Midbrain (tissue), 1 donor: ENCODE results near the gene LYPD3.
"Not testable (repeated sequence)": the region's sequence is repeated elsewhere in the genome, so short reads cannot be mapped to it uniquely, and the experiment has no call there.

Experiments used
- DNase-seq: peaks from one replicate; lab custom pipeline; 2025; lab: John Stamatoyannopoulos, UW

Gene LYPD3

DNA sequence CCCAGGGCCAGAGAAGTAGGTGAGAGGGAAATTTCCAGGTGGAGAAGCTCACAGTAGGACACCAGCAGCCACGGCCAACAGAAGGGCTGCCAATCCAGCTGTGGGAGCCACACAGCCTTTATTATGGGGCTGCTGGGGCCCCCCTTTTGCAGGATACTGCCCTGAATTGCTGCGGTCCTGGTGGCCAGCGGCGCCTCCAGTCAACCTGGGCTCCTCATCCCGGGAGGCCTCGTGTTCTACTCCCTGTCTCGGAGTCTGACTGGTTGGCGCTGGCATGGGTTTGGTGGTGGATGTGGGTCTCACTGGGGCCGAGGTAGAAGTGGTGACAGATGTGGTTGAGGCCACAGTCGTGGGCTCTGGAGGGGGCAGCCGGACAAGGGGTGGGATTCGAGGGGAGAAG is 4.1 kb downstream of the LYPD3 start:
- no peak for DNase-seq

DNA sequence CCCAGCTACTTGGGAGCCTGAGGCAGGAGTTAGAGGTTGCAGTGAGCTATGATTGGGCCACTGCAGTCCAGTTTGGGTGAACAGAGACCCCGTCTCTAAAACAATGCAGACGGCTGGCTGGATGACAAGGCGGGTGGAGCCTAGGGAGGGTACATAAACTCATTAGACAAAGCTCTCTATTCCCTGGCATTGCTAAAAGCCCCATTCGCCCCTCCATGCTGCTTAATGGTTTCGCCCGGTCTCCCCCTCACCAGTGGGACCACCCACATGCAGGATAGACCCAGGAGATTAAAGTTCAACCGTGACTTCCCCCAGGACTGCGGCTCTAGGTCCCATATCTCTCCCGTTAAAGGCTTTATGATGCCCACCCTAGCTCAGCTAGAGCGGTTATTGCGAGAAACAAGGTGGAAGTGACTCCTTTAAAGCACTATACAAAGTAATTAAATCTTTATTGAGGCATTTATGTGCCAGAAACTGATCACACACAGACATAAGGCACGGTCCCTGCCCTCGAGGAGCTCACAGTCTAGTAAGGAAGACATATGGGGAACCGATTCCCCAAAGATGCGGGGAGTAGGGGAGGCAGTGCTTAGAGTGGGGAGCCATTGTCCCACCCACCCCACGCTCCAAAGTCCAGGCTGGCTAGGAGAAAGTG is 4.9 kb downstream of the LYPD3 start:
- no peak for DNase-seq

DNA sequence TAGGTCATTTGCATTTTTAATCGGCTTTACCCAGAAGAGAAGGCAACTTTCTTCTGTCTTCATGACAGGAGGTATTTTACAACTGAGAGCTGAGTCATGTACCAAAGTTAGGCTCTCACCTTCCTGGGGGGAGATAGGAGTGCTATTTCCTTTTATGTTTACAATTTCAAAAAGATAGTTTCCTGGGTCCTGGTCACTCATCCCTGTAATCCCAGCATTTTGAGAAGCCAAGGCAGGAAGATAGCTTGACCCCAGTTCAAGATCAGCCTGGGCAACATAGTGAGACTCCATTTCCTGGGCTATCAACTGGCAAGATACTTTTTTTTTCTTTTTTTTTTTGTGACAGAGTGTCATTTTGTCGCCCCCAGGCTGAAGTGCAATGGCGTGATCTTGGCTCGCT is 7.6 kb downstream of the LYPD3 start:
- no peak for DNase-seq

DNA sequence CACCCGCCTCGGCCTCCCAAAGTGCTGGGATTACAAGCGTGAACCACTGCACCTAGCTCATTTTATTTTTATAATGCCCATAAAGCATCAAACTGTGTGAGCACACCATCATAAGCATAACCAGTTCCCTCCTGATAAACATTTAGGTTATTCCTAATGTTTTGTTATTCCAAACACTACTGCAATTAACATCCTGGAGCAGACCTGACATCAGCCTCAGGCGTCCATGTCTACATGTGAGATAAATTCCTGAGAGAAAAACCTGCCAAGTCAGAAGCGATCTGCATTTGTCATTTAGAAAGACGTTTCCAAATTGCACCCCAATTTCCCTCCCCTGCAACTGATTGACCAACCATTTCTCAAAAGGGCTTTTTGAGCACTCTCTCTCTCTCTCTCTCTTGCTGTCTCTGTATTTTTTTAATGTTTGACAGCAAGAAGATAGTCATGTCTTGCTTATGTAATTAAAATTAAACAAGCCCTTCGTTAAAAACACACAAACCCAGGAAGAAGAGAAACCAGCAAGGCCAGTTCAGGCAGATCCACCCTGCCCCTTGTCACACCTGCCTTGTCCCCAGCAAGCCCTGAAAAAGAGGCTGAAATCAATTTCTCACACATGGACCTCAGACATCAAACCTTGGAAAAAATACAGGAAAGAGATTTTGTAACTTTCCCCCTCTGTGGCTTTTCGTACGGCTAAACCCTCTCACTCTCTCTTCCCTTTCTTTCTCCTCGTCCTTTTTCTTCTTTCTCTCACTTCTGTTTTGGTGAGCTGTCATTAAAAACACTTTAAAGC is 9.9 kb downstream of the LYPD3 start:
- DNase-seq = no peak

DNA sequence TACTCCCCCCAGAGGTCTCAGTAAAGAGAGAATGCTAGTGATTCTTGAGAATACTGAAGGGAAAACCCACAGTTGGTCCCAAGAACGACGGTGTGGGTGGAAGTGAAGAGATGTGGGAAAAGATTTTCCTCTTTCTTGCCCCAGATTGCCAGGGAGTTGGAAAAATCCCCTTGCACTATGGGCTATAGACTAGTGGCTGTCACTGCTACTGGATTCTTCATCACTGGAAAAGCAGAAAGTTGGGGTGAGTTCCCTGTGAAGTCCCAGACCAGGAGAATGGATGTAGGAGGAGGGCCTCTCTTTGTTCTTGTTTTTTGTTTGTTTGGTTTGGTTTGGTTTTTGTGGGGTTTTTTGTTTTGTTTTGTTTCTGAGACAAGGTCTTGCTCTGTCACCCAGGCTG is 11.4 kb downstream of the LYPD3 start:
- no peak for DNase-seq

DNA sequence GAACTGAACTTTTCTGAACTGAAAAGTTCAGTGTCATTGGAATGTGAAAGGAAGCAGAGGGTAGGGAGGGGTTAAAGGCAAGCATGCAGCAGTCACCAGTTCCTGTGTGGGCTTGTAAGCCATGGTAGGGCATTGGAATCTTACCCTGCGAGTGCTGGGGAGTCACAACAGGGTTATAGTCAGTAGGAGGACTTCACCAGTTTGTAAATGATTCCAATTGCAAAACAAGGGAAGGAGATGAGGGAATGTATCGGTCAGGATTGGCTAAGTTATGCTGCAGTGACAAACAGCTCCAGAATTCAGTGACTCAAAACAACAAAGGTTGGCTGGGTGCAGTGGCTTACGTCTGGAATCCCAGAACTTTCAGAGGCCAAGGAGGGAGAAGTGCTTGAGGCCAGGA is 12.8 kb downstream of the LYPD3 start:
- DNase-seq = no peak

DNA sequence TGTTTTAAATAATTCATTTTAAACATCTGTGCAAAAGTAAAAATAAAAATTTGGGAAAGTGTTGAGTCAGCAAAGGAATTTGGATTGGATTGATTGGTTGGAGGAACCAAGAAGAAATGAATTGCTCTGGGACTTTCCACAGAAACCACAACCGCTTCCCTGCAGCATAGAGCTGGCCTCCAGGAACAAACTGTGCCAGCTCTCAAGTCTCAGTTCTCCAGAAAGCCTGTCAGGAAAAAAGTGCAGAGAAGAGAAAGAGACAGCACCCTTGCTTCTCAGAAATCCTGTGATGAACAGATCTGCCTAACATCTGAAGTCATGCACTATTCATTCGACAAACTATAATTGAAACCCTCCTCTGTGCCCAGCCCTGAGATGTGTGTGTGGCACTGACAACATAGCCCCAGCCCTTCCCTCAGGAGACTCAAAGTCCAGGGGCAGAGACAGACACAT is 14.8 kb downstream of the LYPD3 start:
- DNase-seq = no peak

DNA sequence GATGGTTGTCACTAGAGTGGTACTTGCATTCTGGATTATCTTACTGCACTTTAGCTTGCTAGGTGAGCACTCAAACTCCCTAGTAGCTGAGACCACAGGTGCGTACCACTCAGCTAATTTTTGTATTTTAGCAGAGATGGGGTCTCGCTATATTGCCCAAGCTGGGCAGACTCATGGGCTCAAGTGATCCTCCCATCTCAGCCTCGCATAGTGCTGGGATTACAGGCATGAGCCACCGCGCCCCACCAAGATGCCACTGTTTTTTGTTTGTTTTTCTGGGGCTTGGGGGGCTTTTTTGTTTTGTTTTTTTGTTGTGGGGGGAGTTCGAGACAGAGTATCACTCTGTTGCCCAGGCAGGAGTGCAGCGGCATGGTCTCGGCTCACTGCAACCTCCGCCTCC is 17.8 kb downstream of the LYPD3 start:
- no peak for DNase-seq

DNA sequence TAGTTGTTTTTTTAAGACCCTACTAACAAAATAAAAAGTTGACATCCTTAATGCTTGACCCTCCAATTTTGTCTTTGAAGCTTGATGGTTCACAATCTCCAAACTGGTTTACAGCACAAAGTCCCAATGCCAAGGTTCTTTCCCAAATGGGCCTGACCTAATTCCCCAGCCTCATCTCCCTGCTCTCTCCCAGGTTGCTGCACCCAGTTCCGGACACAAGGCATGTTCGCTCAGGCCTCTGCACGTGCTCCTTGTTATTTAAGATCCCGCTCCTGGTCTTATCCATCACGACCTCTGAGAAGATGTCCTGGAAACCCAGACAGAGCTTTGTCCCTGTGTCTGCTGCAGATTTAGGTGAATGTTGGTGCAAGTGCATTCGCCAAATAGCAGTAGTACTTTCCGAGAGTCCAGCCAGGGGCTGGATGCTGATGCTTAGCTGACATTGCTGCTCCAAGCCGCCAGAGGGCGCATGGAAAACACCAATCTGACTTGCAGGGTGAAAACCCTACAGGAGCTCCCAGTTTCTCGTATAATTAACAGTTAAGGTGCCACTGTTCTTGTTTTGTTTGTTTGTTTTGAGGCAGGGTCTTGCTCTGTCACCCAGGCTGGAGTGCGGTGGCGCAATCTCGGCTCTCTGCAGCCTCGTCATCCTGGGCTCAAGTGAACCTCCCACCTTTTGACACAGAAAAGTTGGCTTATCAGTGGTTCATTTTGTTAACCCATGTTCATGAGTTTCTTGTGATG is 18.5 kb downstream of the LYPD3 start:
- peak; percentile 77 for DNase-seq

DNA sequence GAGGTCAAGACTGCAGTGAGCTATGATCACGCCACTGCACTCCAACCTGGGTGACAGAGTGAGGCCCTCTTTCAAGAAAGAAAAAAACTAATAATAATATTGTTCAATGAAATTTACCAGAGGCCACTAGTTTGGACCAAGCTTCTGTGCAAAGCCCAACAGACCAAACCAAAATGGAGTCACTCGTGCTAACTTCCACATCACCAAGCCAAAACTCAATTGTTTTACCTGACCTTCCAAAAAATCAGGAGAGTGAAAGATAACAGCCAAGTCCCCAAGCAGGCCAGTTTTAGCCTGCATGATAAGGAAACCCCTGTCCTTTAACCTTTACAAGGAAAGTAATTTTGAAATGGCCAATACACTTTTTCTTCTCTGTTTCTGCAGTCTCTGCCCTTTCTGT is 20.0 kb downstream of the LYPD3 start:
- no peak for DNase-seq

DNA sequence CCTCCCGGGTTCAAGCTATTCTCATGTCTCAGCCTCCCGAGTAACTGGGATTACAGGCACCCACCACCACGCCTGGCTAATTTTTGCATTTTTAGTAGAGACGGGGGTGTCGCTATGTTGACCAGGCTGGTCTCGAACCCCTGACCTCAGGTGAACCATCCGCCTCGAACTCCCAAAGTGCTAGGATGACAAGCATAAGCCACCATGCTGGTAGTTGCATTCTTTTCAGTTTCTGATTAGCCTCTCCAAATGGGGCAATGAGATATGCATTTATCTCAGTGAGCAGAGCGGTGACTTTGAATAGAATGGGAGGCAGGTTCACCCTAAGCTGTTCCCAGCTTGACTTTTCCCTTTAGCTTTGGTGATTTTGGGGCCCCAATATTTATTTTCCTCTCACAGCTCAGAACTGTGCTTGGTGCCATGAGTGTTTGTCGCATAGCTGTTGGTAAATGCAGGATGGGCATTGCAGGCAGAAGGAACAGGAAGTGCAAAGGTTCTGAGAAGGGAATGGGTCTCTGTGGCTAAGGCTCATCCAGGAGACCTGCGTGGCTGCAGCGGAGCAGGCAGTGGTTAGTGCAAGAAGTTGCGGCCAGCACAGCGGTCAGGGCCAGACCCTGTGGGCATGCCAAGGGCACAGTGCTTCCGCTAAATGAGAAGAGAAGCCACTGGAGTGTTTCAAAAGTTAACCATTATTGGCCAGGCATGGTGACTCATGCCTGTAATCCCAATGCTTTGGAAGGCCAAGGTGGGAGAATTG is 20.7 kb downstream of the LYPD3 start:
- no peak for DNase-seq

DNA sequence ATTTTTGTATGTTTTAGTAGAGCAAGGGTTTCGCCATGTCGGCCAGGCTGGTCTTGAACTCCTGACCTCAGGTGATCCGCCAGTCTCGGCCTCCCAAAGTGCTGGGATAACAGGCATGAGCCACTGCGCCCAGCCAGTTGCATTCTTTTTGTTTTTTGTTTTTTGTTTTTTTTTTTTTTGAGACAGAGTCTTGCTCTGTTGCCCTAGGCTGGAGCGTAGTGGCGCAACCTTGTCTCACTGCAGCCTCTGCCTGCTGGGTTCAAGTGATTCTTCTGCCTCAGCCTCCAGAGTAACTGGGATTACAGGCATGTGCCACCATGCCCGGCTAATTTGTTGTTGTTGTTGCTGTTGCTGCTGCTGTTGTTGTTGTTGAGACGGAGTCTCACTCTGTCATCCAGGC is 21.3 kb downstream of the LYPD3 start:
- not testable (repeated sequence) for DNase-seq

DNA sequence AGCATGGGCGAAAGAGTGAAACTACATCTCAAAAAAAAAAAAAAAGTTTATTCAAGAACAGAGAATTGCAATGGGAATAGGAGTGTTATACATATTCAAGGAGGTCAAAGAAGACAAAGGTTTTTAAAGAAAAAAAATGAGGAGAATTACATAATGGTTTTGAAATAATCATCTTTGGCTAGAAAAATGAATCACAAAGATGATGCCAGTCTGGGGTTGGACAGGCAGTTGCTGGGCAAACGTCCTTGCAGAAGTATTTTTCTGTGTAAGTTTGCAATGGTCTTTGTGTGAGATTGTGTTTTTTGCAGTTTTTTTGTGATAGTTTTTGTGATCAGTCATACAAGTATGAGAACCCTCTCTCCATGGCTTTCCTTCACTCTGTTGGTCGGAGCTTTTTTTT is 23.7 kb downstream of the LYPD3 start:
- no peak for DNase-seq

DNA sequence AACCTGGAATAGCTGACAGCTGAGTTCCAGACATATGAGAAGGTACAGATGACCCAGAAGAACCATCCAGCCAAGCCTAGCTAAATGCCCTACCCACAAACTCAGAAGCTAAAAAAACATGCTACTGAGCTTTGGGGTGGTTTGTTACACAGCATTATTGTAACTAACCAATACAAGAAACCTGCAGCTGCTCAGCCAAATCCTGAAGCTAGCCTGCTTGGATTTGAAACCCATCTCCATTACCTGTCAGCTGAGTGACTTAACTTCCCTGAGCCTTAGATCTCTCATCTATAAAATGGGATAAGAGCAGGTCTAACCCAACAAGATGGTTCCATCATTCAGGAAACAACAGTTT is 25.7 kb downstream of the LYPD3 start:
- no peak for DNase-seq

DNA sequence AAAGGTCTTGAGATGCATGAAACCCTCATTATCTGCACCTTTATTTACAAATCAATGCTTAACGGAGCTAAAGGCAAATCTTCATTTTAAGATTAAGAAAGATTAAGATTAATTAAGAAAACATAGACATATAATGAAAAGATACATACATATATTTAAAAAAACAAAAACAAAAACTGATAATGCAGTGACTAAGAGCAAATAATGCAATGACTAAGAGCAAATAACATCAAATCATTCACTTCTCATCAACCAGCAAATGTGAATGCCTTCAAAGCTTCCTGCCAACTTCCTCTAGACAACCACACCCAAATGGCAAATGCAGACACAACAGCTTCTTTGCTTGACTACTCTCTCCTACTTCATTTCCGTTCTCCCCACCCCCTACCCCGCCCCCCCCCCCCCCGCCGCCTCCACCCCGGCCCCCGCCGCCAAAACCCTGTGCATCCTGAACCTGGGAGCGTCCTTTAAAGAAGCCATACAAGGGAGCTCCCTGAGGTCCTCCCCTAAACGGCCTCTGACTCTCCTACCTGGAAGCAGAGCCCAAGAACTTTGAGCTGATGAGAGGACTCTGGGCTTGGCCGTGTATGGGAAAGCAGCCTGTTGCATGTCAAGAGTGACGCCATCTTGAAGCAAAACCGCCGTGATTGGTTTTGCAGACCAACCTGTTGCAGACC is 26.2 kb downstream of the LYPD3 start:
- no peak for DNase-seq

DNA sequence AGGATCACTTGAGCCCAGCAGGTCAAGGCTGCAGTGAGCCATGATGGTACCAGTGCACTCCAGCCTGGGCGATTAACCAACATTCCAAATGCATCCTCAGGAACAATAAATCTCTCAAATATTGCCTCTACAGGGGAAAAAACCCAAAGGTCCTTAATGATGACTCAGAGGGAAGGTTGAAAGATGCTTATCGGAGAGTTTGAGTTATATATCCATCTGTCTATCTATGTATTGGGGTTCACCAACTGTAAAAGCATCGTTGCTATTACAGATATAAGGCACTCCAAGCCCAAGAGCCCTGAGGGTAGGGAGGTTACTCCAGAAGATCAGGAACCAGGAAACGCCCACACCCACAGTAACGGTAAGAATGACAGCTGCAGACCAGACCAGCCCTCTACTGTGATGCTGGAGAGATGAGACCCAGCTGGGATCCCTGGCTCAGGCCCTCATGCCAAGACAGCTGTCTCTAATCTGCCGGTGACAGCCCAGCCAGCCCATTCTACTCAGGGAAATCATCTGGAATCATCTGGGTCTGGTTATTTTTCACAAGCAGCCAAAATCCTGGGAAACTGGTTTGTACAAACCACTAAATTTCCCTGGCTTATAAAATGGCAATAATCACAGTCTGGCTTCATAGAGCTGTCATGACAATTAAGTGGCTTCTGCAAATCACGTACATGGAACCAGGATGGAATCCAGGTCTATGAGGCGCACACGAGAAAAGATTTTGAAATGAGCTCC is 26.9 kb downstream of the LYPD3 start:
- no peak for DNase-seq

DNA sequence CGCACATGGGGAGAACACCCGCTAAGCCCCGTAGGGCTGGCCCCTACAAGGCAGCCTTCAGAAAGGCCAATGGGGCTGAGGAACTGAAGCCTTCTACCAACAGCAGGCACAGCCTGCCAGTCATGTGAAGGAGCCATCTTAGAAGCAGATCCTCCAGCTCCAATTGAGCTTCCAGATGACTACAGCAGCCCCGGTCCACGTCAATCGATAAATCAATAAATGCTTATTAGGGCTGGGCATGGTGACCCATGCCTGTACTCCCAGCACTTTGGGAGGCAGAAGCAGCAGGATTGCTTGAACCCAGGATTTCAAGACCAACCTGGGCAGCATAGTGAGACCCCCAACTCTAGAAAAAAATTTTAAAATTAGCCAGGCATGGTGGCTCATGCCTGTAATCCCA is 27.7 kb downstream of the LYPD3 start:
- DNase-seq = no peak

DNA sequence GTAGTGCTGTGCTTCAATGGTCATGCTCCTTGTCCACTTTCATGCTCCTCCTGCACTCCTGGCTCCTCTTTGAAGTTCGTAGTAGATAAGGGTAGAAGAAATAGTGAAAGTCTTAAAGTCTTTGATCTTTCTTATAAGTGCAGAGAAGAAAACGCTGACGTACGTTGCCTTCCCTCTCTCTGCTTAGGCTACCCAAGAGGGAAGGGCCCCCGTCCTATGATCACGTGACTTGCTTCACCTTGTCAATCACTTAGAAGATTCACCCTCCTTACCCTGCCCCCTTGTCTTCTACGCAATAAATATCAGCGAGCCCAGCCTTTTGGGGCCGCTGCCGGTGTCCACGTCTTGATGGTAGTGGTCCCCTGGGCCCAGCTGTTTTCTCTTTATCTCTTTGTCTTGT is 28.1 kb downstream of the LYPD3 start:
- DNase-seq = not testable (repeated sequence)

DNA sequence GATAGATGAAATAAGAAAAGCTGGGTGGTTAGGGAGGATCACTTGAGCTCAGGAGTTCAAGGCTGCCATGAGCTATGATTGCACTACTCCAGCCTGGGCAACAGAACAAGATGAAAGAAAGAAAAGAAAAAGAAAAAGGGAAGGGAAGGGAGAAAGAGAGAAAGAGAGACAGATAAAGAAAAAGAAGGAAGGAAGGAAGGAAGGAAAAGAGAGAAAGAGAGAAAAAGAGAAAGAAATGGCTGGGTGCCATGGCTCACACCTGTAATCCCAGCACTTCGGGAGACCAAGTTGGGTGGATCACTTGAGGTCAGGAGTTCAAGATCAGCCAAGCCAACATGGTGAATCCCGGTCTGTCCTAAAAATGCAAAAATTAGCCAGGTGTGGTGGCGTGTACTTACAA is 29.6 kb downstream of the LYPD3 start:
- no peak for DNase-seq

DNA sequence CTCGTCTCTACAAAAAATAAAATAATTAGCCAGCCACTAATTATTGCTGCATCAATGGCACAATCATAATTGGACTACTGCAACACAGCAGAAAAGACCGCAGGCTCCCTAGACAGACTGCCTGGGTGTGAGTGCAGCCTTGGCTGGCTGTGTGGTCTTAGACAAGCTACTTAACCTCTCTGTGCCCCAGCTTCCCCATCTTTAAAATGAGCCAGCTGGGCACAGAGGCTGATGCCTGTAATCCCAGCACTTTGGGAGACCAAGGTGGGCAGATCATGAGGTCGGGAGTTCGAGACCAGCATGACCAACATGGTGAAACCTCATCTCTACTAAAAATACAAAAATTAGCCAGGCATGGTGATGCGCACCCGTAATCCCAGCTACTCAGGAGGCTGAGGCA is 31.7 kb downstream of the LYPD3 start:
- no peak for DNase-seq

DNA sequence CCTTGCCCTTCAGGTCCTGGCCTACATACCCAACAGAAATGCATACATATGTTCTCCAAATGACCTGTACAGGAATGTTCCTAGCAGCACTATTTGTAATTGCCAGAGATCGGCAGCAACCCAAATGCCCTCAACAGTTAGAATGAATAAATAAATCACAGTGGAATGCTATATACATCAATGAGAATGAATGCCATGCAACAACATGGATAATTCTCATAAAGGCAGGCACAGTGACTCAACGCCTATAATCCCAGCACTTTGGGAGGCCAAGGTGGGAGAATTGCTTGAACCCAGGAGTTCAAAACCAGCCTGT is 32.1 kb downstream of the LYPD3 start:
- DNase-seq = no peak
